ENCODE data around the gene SEPTIN5. TPM values are rescaled to one million over a fixed set of nuclear protein-coding genes. Genes with fewer than 3 reads are reported as not detected.

The SEPTIN5 gene
- total and polyA plus RNA-seq, 9 of the 15 experiments (the other 6 are each of a cell fraction or from before 2014, with no cell fraction given), result 0.03 to 195 (median 119) TPM

DNA sequence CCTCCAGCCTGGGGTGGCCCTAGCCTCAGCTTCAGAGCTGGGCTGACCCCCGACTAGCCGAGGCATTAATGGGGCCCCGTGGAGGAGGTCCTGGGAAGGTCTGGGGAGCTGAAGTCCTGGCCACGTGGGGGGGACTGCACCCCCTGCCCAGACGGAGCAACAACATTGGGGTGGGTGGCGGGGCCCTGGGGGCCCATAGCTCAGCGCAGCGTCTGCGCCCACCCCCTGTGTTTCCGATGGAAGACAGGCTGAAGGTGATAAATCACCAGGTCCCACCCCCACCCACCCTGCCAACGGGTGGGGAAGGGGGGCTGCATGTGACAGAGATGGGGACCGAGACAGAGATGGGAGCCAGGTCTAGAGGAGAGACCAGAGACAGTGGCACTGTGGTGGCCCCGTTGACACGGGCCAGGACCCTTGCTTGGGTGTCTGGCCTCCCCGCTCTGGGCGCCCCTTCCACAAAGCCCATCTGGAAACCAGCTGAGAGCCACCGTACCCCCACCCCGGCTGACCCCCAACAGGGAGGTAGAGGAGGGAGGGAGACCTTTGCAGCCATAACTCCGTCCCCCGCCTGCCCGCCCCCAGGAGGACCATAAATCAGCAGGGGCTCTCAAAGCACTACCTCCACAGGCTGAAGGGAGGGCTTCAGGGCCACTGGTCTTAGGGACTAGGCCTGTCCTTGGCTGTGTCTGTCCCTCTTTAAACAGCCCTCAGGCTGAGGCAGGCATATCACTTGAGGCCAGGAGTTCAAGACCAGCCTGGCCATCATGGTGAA is 17.2 kb downstream of the SEPTIN5 start:
- ChIA-PET POLR2A (interaction anchor here (0.5 to 4.2 kb wide), 26 partner anchors 8 to 570 kb away, joined by 3 to 58 read pairs (median 4); partner anchors contain the start of genes GNB1L, GP1BB and RTL10), CTCF (ENCODE audit: low intra/inter-chr PET ratio) (interaction anchor here (0.5 to 5.6 kb wide), 14 partner anchors 14 to 397 kb away, joined by 3 to 156 read pairs (median 4); partner anchors contain the start of gene HIRA)
- H3K36me3 ChIP-seq (ENCODE audit: control insufficient read depth, insufficient read depth, low read length), result no peaks in the 10 kb centered on the region
- H3K9ac ChIP-seq (ENCODE audit: insufficient read depth in 1 of 2, low read depth in 2 of 2, low read length in 2 of 2), result peak overlapping the region in 1 of 2 experiments; percentile 87; a peak in 2 of 4 replicates
- peaks cover 0 to 29% of the 10 kb centered on the region in 2 experiments; a peak in 3 of 5 replicates for H3K27me3 ChIP-seq (ENCODE audit: control insufficient read depth in 2 of 2, insufficient read depth in 2 of 2, low read length in 2 of 2)
- H3K4me1 ChIP-seq (replicated peaks in 1 of 2; ENCODE audit: control insufficient read depth in 2 of 2, insufficient read depth in 2 of 2, low read length in 2 of 2), result peaks cover 11 to 69% of the 10 kb centered on the region in 2 experiments
- no peak for ATAC-seq
- H3K4me2 ChIP-seq (ENCODE audit: insufficient read depth, low read length), result peak overlapping the region; percentile 82
- no peaks in the 10 kb centered on the region for H3K79me2 ChIP-seq (ENCODE audit: control insufficient read depth, insufficient read depth, low read length)
- no TSS peak for BruUV-seq (replicated peaks)
- peaks cover 2% of the 10 kb centered on the region for H3K9me1 ChIP-seq (ENCODE audit: control insufficient read depth, insufficient read depth, low read length)
- H2AFZ ChIP-seq (ENCODE audit: low read depth, low read length), result peak overlapping the region; percentile 95
- no peak overlapping the region for H3K27ac ChIP-seq (ENCODE audit: extremely low read depth, low read depth, low read length)
- peak in 2 of 4 experiments; percentile 59 to 67 for DNase-seq (ENCODE audit: extremely low read depth in 1 of 4, low spot score in 3 of 4)
- intact Hi-C loops (cut with micrococcal nuclease), result loop anchor here (2.0 to 5.0 kb wide), 5 partner anchors 35 to 386 kb away; partner anchors contain the start of genes GNB1L, RANBP1, RTL10 and TRMT2A
- no peak overlapping the region for H3K4me3 ChIP-seq
- no peaks in the 10 kb centered on the region for H3K9me3 ChIP-seq (replicated peaks; ENCODE audit: control insufficient read depth, insufficient read depth, low read depth, low read length)
- peaks cover 11% of the 10 kb centered on the region for H4K20me1 ChIP-seq (replicated peaks; ENCODE audit: control insufficient read depth, insufficient read depth, low read length)
- WGBS (ENCODE audit: insufficient coverage, low coverage, missing lambda C conversion rate), result 47% methylated on average over 21 of the region's 21 CpGs
- FAIRE-seq, result no peak
- in situ Hi-C loops (cut with MboI), result loop anchor here (5.0 kb wide), 1 partner anchor 181 kb away; no protein-coding TSS in a partner anchor
- TF ChIP-seq BCOR (IDR thresholded peaks at IDR 0.05), result no peak
- TF ChIP-seq EGR1 (conservative IDR thresholded peaks at IDR 0.05), result peak; percentile 57
- no peak for TF ChIP-seq U2AF1 (optimal IDR thresholded peaks at IDR 0.05; ENCODE audit: low read depth, low read length)
- TF ChIP-seq ZNF436 (CRISPR knock-in tag; IDR thresholded peaks at IDR 0.05), result 0 out of 2 replicates have a peak, but pooled peaks have one; percentile 21
- TF ChIP-seq TAF1 (IDR thresholded peaks at IDR 0.05; ENCODE audit: control insufficient read depth, extremely low read depth, insufficient read depth, low read length, severe bottlenecking), result peak; percentile 4
- TF ChIP-seq, protein P1, sequence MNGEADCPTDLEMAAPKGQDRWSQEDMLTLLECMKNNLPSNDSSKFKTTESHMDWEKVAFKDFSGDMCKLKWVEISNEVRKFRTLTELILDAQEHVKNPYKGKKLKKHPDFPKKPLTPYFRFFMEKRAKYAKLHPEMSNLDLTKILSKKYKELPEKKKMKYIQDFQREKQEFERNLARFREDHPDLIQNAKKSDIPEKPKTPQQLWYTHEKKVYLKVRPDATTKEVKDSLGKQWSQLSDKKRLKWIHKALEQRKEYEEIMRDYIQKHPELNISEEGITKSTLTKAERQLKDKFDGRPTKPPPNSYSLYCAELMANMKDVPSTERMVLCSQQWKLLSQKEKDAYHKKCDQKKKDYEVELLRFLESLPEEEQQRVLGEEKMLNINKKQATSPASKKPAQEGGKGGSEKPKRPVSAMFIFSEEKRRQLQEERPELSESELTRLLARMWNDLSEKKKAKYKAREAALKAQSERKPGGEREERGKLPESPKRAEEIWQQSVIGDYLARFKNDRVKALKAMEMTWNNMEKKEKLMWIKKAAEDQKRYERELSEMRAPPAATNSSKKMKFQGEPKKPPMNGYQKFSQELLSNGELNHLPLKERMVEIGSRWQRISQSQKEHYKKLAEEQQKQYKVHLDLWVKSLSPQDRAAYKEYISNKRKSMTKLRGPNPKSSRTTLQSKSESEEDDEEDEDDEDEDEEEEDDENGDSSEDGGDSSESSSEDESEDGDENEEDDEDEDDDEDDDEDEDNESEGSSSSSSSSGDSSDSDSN (IDR thresholded peaks at IDR 0.05; ENCODE audit: borderline replicate concordance in 1 of 2, low read depth in 2 of 2, low read length in 2 of 2), result peak in 1 of 2 experiments; percentile 8; a peak in 1 of 4 replicates
- TF ChIP-seq ZNF445 (CRISPR knock-in tag; IDR thresholded peaks at IDR 0.05; ENCODE audit: low read depth), result 0 out of 2 replicates have a peak, but pooled peaks have one; percentile 18
- TF ChIP-seq, protein P2, sequence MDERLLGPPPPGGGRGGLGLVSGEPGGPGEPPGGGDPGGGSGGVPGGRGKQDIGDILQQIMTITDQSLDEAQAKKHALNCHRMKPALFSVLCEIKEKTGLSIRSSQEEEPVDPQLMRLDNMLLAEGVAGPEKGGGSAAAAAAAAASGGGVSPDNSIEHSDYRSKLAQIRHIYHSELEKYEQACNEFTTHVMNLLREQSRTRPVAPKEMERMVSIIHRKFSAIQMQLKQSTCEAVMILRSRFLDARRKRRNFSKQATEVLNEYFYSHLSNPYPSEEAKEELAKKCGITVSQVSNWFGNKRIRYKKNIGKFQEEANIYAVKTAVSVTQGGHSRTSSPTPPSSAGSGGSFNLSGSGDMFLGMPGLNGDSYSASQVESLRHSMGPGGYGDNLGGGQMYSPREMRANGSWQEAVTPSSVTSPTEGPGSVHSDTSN (CRISPR knock-in tag; IDR thresholded peaks at IDR 0.05; ENCODE audit: low read depth), result no peak
- TF ChIP-seq, protein P2 (tag; conservative IDR thresholded peaks at IDR 0.05; ENCODE audit: low read depth), result peak; percentile 48; the same call in 1 of the 2 replicates
- TF ChIP-seq, protein P3, sequence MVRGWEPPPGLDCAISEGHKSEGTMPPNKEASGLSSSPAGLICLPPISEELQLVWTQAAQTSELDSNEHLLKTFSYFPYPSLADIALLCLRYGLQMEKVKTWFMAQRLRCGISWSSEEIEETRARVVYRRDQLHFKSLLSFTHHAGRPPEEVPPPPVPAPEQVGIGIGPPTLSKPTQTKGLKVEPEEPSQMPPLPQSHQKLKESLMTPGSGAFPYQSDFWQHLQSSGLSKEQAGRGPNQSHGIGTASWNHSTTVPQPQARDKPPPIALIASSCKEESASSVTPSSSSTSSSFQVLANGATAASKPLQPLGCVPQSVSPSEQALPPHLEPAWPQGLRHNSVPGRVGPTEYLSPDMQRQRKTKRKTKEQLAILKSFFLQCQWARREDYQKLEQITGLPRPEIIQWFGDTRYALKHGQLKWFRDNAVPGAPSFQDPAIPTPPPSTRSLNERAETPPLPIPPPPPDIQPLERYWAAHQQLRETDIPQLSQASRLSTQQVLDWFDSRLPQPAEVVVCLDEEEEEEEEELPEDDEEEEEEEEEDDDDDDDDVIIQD (CRISPR knock-in tag; IDR thresholded peaks at IDR 0.05), result peak; percentile 2; the same call in 1 of the 2 replicates
- TF ChIP-seq, protein P4, sequence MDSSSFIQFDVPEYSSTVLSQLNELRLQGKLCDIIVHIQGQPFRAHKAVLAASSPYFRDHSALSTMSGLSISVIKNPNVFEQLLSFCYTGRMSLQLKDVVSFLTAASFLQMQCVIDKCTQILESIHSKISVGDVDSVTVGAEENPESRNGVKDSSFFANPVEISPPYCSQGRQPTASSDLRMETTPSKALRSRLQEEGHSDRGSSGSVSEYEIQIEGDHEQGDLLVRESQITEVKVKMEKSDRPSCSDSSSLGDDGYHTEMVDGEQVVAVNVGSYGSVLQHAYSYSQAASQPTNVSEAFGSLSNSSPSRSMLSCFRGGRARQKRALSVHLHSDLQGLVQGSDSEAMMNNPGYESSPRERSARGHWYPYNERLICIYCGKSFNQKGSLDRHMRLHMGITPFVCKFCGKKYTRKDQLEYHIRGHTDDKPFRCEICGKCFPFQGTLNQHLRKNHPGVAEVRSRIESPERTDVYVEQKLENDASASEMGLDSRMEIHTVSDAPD (CRISPR knock-in tag; IDR thresholded peaks at IDR 0.05), result no peak
